ENCODE measurements around the gene DDX39A.
"Not testable (repeated sequence)": the region's sequence is repeated elsewhere in the genome, so short reads cannot be mapped to it uniquely, and the experiment has no call there.

The DDX39A gene

GRCh38 chr19:14402332-14403144, 16.6 kb downstream of the DDX39A start:
- Histone ChIP-seq H3K27ac (ENCODE audit: low read depth, low read length) (no peak overlapping the region), H3K9me3 (ENCODE audit: control insufficient read depth in 5 of 5, low read length in 5 of 5) (no peaks in the 10 kb centered on the region), H3K4me3 (ENCODE audit: low read depth in 1 of 5, low read length in 5 of 5) (no peak overlapping the region), H3K9ac (ENCODE audit: low read length in 5 of 5) (no peak overlapping the region), H3K27me3 (ENCODE audit: control insufficient read depth in 5 of 5, insufficient read depth in 4 of 5, low read length in 5 of 5) (no peaks in the 10 kb centered on the region), H3K36me3 (ENCODE audit: control insufficient read depth in 5 of 5, insufficient read depth in 5 of 5, low read length in 5 of 5) (peaks cover 0 to 72% (median 47%) of the 10 kb centered on the region in 5 donors), H3K4me1 (ENCODE audit: control insufficient read depth in 5 of 5, insufficient read depth in 5 of 5, low read length in 5 of 5) (peaks cover 0 to 10% (median 7%) of the 10 kb centered on the region in 5 donors)

GRCh38 chr19:14401468-14402195, 17.5 kb downstream of the DDX39A start:
- Histone ChIP-seq H3K9ac (ENCODE audit: low read length in 5 of 5) (no peak overlapping the region), H3K4me1 (ENCODE audit: control insufficient read depth in 5 of 5, insufficient read depth in 5 of 5, low read length in 5 of 5) (peaks cover 0 to 5% (median 5%) of the 10 kb centered on the region in 5 donors), H3K27me3 (ENCODE audit: control insufficient read depth in 5 of 5, insufficient read depth in 4 of 5, low read length in 5 of 5) (no peaks in the 10 kb centered on the region), H3K36me3 (ENCODE audit: control insufficient read depth in 5 of 5, insufficient read depth in 5 of 5, low read length in 5 of 5) (peaks cover 0 to 64% (median 40%) of the 10 kb centered on the region in 5 donors), H3K27ac (ENCODE audit: low read depth, low read length) (no peak overlapping the region), H3K9me3 (ENCODE audit: control insufficient read depth in 5 of 5, low read length in 5 of 5) (no peaks in the 10 kb centered on the region), H3K4me3 (ENCODE audit: low read depth in 1 of 5, low read length in 5 of 5) (no peak overlapping the region)

GRCh38 chr19:14400951-14401431, 18.1 kb downstream of the DDX39A start:
- Histone ChIP-seq H3K4me3 (ENCODE audit: low read depth in 1 of 5, low read length in 5 of 5) (no peak overlapping the region), H3K27me3 (ENCODE audit: control insufficient read depth in 5 of 5, insufficient read depth in 4 of 5, low read length in 5 of 5) (no peaks in the 10 kb centered on the region), H3K9ac (ENCODE audit: low read length in 5 of 5) (no peak overlapping the region), H3K4me1 (ENCODE audit: control insufficient read depth in 5 of 5, insufficient read depth in 5 of 5, low read length in 5 of 5) (peaks cover 0 to 1% (median 0%) of the 10 kb centered on the region in 5 donors), H3K9me3 (ENCODE audit: control insufficient read depth in 5 of 5, low read length in 5 of 5) (no peaks in the 10 kb centered on the region), H3K36me3 (ENCODE audit: control insufficient read depth in 5 of 5, insufficient read depth in 5 of 5, low read length in 5 of 5) (peaks cover 0 to 65% (median 41%) of the 10 kb centered on the region in 5 donors), H3K27ac (ENCODE audit: low read depth, low read length) (no peak overlapping the region)

DNA sequence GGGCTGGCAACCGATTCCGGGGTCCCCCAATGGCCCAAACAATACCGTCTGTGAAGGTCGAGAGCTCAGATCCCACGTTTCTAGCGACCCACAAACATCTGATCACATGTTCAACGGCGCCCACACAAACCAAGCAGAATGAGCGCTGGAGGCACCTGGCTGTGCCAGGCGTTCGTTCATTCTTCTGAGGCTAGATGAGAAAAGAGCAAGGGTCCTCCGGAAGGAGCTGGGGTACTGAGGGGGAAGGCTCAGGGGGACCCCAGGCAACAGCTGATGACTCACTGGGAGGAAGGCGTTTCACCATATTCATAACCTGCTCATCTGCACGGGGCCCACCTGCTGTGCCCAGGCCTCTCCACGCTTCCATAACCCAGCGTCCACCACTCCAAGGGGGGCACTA, 22.0 kb downstream of the DDX39A start:
- peaks cover 0 to 69% (median 53%) of the 10 kb centered on the region in 5 donors for H3K36me3 ChIP-seq (ENCODE audit: control insufficient read depth in 5 of 5, insufficient read depth in 5 of 5, low read length in 5 of 5)
- not testable (repeated sequence) for H3K9me3 ChIP-seq (ENCODE audit: control insufficient read depth in 5 of 5, low read length in 5 of 5); H3K4me1 ChIP-seq (ENCODE audit: control insufficient read depth in 5 of 5, insufficient read depth in 5 of 5, low read length in 5 of 5); H3K9ac ChIP-seq (ENCODE audit: low read length in 5 of 5); H3K27me3 ChIP-seq (ENCODE audit: control insufficient read depth in 5 of 5, insufficient read depth in 4 of 5, low read length in 5 of 5); H3K4me3 ChIP-seq (ENCODE audit: low read depth in 1 of 5, low read length in 5 of 5); H3K27ac ChIP-seq (ENCODE audit: low read depth, low read length)

DNA sequence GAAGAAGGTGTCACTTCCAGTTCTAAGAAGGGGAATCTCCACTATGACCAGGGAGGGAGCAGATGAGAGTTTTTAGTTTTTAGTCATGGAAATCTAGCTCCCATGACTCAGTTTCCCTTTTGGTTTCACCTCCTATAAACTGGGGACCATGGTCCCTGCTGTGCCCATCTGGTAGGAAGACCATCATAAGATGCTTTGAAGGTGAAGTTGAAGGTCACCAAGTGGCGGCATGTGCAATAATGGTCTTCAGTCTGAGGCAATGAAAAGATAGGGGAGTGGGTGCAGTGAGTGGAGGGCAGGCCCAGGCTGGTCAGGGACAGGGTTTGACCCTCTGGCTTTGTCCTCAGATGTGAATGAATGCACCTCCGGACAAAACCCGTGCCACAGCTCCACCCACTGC, 22.4 kb downstream of the DDX39A start:
- H3K4me3 ChIP-seq (ENCODE audit: low read depth in 1 of 5, low read length in 5 of 5); H3K27ac ChIP-seq (ENCODE audit: low read depth, low read length); H3K9ac ChIP-seq (ENCODE audit: low read length in 5 of 5); H3K9me3 ChIP-seq (ENCODE audit: control insufficient read depth in 5 of 5, low read length in 5 of 5); H3K27me3 ChIP-seq (ENCODE audit: control insufficient read depth in 5 of 5, insufficient read depth in 4 of 5, low read length in 5 of 5); H3K4me1 ChIP-seq (ENCODE audit: control insufficient read depth in 5 of 5, insufficient read depth in 5 of 5, low read length in 5 of 5): not testable (repeated sequence)
- peaks cover 0 to 68% (median 52%) of the 10 kb centered on the region in 5 donors for H3K36me3 ChIP-seq (ENCODE audit: control insufficient read depth in 5 of 5, insufficient read depth in 5 of 5, low read length in 5 of 5)

DNA sequence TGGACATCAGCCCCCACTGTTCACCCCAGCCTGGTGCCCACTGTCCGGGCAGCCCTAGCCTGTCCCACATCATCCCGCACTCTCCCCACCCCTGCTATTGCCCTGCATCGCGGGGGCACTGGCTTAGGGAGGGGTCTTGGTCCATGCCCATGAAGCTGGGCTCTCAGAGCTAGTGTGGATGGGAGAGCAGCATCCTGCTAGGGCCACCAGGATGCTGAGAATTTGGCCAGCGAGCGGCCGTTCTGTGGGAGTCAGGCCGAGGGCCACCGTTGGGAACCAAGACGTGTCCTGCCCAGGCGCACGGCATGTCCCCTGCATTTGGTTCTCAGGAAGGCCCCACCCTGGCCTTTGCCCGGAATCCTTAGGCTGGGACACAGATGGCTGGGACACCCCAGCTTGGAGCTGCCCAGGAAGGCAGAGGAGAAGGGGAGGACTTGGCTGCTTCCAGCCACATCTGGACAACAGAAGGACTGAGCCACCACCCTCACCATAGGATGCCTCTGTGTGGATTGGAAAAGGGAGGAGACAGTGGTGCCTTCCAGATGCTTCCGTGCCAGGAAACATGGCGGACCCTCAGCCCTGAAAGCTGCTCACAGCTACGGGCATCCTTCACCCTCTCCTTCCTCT, 23.3 kb downstream of the DDX39A start:
- Histone ChIP-seq H3K36me3 (ENCODE audit: control insufficient read depth in 5 of 5, insufficient read depth in 5 of 5, low read length in 5 of 5) (peaks cover 0 to 68% (median 51%) of the 10 kb centered on the region in 5 donors), H3K4me1 (ENCODE audit: control insufficient read depth in 5 of 5, insufficient read depth in 5 of 5, low read length in 5 of 5) (peaks cover 0 to 6% (median 0%) of the 10 kb centered on the region in 5 donors), H3K27me3 (ENCODE audit: control insufficient read depth in 5 of 5, insufficient read depth in 4 of 5, low read length in 5 of 5) (no peaks in the 10 kb centered on the region), H3K27ac (ENCODE audit: low read depth, low read length) (no peak overlapping the region), H3K9ac (ENCODE audit: low read length in 5 of 5) (no peak overlapping the region), H3K4me3 (ENCODE audit: low read depth in 1 of 5, low read length in 5 of 5) (no peak overlapping the region), H3K9me3 (ENCODE audit: control insufficient read depth in 5 of 5, low read length in 5 of 5) (no peaks in the 10 kb centered on the region)

GRCh38 chr19:14395262-14395661, 23.9 kb downstream of the DDX39A start:
- Histone ChIP-seq H3K9ac (ENCODE audit: low read length in 5 of 5) (no peak overlapping the region), H3K9me3 (ENCODE audit: control insufficient read depth in 5 of 5, low read length in 5 of 5) (no peaks in the 10 kb centered on the region), H3K27ac (ENCODE audit: low read depth, low read length) (no peak overlapping the region), H3K27me3 (ENCODE audit: control insufficient read depth in 5 of 5, insufficient read depth in 4 of 5, low read length in 5 of 5) (no peaks in the 10 kb centered on the region), H3K4me3 (ENCODE audit: low read depth in 1 of 5, low read length in 5 of 5) (no peak overlapping the region), H3K4me1 (ENCODE audit: control insufficient read depth in 5 of 5, insufficient read depth in 5 of 5, low read length in 5 of 5) (peaks cover 0 to 6% (median 0%) of the 10 kb centered on the region in 5 donors), H3K36me3 (ENCODE audit: control insufficient read depth in 5 of 5, insufficient read depth in 5 of 5, low read length in 5 of 5) (peaks cover 0 to 71% (median 54%) of the 10 kb centered on the region in 5 donors)

- Histone ChIP-seq H3K4me3 (ENCODE audit: low read depth in 1 of 5, low read length in 5 of 5) (no peak overlapping the region), H3K9ac (ENCODE audit: low read length in 5 of 5) (no peak overlapping the region), H3K4me1 (ENCODE audit: control insufficient read depth in 5 of 5, insufficient read depth in 5 of 5, low read length in 5 of 5) (peaks cover 0 to 6% (median 0%) of the 10 kb centered on the region in 5 donors), H3K27ac (ENCODE audit: low read depth, low read length) (no peak overlapping the region), H3K27me3 (ENCODE audit: control insufficient read depth in 5 of 5, insufficient read depth in 4 of 5, low read length in 5 of 5) (no peaks in the 10 kb centered on the region), H3K9me3 (ENCODE audit: control insufficient read depth in 5 of 5, low read length in 5 of 5) (no peaks in the 10 kb centered on the region), H3K36me3 (ENCODE audit: control insufficient read depth in 5 of 5, insufficient read depth in 5 of 5, low read length in 5 of 5) (peaks cover 0 to 69% (median 54%) of the 10 kb centered on the region in 5 donors)
These were observed 25.0 kb downstream of the DDX39A start for GRCh38 chr19:14394167-14394566.

- no peak overlapping the region for H3K27ac ChIP-seq (ENCODE audit: low read depth, low read length)
- no peak overlapping the region for H3K9ac ChIP-seq (ENCODE audit: low read length in 5 of 5)
- H3K36me3 ChIP-seq (ENCODE audit: control insufficient read depth in 5 of 5, insufficient read depth in 5 of 5, low read length in 5 of 5): peaks cover 0 to 70% (median 52%) of the 10 kb centered on the region in 5 donors
- no peak overlapping the region for H3K4me3 ChIP-seq (ENCODE audit: low read depth in 1 of 5, low read length in 5 of 5)
- peaks cover 0 to 6% (median 0%) of the 10 kb centered on the region in 5 donors for H3K4me1 ChIP-seq (ENCODE audit: control insufficient read depth in 5 of 5, insufficient read depth in 5 of 5, low read length in 5 of 5)
- no peaks in the 10 kb centered on the region for H3K9me3 ChIP-seq (ENCODE audit: control insufficient read depth in 5 of 5, low read length in 5 of 5)
- H3K27me3 ChIP-seq (ENCODE audit: control insufficient read depth in 5 of 5, insufficient read depth in 4 of 5, low read length in 5 of 5): no peaks in the 10 kb centered on the region
These were observed 25.8 kb downstream of the DDX39A start for GRCh38 chr19:14393329-14393728.
